ENCODE measurements around the gene PGAP3.
A peak's percentile ranks its signal among the peaks of the same experiment; 100 is the strongest.

PGAP3 gene

DNA sequence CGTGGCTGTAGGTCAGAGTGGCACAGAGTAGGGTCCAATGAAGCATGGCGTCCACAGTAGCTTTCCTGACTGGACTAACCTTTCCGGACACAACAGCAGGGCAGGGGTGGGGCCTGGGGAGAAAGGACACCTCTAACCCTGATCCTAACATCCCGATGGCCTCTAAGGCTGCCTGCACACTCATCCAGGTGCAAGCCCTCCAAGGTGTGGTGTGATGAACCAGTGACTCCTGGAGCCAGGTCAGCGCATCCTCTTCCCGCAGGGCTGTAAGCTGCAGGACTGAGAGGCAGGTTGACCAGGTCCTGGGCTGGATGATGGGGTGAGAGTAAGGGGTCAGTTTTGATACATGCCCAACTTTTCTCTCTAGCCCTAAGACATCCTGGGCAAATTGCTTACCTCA, 8.9 kb upstream of the PGAP3 start:
- no peak for DNase-seq

DNA sequence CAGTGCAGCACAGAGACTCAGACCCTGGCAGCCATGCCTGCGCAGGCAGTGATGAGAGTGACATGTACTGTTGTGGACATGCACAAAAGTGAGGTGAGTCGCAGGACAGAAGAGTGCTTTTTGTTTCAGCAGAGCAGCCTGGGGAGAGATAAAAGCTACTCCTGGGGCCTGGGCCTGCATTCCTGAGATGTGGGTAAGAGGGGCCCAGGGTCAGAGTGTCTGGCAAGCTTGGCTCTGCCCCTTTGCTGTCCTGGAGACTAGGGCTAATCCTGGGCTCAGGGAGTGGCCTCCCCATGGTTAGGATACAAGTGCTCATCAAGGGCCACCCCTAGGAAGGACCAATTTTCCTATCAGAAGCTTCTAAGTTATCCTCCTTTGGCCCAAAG, 7.2 kb upstream of the PGAP3 start:
- no peak for DNase-seq

DNA sequence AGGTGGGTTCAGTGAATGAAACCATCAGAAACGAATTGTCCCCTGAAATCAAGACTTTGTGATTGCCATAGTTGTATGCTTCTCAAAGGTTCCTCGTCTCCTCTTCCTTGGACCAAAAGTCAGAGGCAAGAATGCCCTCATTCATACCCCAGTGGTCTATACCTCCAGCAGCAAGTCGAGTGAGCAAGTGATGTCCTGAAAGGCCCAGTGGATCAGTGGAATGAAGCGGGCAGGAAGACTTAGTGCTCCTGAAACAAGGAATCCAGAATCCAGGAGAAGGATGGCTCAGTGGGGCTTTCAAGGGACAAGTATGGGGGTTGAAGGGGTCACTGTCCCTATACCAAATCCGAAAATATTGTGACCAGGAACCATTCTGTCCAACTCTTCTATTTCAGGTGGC, 6.7 kb upstream of the PGAP3 start:
- DNase-seq = no peak

DNA sequence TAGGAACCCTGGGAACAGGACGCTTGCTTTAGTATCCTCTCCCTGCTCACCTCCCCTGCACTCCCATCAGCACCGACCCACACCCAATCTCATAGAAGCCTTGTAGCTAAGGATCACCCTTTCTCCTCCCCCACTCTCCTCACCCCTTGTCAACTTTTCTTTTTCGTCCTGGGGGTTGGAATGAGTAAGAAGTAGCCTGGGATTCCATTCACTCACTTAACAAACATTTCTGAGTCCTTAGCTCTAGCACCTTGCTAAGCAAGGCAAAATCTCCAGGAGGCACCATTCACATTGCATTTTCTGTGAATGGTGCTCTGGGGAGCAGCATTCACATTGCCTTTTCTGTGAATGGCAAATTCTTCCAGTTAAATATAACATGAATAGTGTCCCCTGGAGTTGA, 1.1 kb upstream of the PGAP3 start:
- DNase-seq = no peak

DNA sequence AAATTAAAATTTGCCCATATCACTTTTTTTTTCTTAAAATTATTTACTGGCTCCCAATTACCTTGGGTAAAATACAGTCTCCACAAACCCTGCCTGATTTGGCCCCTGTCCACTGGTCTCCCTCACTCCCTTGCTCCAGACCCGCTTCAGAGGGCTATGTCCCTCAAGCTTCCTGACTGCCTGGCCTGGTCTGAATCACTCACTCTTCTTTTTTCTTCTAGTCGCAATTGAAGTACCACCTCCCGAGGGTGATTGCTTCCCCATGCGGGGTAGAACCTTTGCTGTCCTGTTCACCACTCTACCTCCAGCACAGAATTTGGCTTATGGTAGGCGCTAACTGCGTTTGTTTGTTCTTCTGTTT, 598 bp upstream of the PGAP3 start:
- DNase-seq = no peak

DNA sequence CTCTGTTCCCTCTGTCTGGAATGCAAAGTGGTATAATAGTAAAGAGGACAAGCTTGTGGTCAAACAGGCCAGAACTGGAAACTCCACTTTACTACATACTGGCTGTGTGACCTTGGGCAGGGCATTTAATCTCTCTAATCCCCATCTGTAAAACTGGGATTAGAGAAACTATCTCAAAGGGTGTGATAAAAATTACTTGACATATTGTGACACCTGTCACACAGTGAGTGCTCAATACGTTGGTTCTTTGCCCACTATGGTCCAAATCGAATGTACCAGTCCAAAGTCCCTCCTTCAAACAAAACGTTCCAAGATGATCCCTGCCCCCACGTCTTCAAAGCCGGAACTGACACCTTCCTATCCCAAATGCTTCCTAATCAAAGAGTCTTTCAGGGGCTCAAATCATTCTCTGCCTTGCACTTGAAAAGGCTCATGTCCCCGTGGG, 734 bp downstream of the PGAP3 start:
- DNase-seq = no peak

DNA sequence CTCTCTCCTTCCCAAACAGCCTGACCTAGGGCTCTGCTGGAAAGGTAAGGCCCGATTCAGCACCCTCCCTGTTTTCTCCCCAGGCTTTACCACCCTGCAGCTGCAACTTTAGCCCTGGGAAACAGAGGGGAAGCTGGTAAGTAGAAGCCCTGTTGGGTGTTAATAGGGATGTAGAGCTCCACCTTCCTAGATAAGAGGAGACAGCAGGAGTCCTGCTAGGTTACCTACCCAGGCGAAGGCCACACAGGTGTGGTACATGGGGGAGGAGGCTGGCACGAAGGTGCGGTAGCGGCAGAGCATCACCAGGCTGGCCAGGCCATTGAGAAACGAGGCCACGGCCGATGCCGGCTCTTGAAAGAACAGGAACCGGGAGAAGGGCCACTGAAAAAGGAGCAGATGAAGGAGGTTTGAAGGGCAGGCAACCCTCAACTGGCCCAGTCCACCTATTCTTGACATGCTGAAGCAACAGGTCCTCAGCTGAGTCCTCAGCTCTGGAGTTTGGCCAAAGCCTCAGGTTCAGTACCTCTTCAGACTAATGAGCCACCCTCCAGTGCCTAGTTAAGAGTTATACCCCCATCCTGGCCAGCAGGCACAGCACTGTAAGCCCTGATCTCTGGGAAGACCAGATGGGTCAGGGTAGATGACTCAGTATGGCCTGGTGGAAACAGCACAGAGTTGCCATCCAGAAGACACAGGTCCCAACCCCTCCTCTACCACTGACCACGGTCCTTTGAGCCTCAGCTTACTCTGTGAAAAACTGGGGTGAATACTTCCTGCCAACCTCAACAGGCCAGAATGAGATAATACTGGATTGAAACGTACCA, 3.3 kb downstream of the PGAP3 start:
- no peak for DNase-seq

DNA sequence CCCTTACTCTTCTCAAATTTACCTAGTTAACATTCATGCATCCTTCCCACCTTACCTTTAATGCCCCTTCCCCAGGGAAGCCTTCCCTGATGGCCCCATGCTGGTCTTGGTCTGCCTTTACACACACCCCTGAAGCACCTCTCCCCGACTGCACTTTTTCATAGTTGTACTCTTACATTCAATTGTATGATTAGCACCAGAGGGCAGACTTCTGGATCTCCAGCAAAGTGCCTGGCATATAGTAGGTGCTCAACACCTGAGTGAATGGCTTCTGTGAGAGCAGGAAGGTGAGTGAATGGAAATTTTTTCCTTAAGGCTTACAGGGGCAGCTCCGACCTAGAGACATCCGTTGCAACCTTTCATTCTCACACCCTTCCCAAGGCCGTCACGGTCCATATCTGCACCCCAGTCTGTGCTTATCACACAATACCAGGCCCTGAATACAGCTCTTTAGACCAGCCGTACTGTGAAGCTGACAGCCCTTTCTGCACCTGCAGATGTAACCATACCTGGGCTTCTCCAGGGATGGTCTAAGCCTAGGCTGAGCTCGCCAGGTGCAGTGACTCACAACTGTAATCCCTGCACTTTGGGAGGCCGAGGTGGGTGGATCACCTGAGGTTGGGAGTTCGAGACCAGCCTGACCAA, 4.4 kb downstream of the PGAP3 start:
- DNase-seq = no peak

DNA sequence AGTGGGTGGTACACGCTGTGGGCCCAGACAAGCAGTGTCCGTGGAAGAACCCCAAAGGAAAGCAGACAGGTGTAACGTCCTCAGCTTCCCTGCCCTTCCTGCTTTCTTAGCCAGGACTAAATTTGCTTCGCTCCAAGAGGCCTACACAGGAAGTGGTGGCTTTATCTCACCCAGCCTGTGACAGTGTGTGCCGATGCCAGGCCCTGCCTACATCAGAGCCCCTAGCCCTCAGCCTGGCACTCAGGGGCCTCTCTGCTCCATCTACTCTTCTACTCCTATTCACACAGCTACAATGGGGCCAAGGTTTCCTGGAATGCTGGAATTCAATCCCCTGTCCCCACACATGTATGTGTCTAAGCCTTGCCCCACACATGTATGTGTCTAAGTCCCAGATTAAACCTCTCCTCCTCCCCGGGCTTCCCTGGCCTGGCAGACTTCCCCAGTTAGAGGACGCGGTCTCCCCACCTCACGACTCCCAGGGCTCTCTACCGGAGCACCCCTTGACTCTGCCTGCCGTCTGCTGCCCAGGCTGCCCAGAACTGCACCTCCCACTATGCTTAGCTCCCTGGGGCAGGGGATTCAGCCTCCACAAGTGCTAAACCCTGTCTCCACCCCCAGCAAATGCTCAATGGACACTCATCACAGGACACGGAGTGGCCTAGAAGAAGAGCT, 8.2 kb downstream of the PGAP3 start:
- DNase-seq = peak; percentile 28

DNA sequence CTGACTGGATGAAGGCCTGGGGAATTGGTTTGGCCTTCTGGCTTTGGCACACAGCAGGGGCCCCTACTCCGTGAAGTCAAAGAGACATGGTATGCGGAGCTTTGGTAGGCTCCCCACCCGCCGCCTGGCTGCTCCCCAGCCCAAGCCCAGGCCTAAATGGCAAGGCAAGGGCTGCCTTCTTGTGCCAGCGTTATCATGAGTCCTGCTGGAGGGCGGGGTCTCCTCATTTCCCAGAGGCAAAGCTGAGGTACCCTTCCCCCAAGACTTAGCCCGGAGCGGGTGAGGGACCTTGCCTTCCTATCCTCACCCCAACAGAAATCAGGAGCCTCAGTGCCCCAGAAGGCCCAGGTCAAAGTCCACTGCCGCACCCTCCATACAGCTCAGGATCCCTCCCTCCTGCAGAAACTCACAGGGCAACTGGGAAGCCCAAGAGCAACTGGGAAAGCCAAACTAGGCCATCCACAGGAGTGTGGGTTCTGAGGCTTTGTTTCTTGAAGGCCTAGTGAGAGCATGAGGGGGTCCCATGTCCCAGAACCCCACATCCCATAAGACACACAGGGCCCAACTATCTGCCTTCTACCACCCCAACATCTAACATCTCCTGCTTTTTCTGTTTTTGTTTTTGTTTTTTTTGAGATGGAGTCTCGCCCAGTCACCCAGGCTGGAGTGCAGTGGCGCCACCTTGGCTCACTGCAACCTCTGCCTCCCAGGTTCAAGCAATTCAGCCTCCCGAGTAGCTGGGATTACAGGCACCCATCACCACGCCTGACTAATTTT, 9.3 kb downstream of the PGAP3 start:
- DNase-seq = no peak

DNA sequence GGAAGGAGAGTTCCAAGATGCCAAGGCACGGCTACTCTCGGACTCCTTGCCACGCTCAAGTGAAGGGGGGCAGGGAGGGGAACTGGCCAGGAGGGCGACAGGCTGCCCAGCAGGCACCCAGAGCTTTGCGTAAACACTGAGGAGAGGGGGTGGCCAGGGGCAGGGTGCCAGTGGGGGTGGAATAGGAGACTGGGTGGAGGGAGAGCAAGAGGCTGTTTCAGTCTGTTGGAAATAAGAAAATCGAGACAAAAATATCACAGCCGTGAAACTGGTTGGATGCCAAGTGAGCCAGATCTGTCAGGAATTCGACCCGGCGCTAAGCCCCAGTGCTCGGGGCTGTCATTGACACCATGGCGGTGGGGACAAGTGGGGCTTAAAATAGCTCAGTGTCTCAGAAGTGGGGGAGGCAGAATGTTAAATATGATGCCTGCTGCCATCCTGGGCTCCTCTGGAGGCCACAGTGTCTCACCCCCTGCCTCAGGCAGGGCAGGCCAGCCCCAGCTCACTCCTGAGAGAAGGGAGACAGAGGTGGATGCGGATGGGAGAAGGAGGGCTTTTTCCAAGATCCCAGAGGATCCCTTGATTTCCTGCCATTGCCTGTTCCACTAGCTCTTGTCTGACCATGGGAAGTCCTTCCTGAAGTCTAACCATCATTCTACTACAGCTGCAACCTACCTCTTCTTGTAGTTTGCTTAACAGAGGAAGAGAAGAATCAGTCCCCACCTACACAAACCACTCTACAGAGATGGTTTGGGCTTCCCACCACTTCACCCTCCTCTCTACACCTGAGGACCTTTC, 10.1 kb downstream of the PGAP3 start:
- no peak for DNase-seq

DNA sequence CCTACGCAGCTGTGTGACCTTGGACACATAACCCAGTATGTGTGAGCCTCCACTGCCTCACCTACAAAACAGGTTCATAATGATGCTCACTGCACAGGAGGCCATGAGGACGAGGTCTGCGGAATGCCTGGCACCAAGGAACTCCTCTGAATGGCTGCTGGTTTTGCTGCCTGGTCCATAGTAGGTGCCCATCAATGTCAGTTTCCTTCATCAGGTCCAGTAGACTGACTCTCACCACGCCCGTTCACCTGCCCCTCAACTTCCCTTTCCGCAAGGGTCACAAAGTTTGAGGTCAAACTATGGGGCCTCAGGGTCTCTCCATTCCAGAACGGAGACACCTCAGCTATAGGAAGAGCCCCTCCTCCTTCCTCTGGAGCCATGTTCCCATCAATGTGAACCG, 10.8 kb downstream of the PGAP3 start:
- DNase-seq = no peak

DNA sequence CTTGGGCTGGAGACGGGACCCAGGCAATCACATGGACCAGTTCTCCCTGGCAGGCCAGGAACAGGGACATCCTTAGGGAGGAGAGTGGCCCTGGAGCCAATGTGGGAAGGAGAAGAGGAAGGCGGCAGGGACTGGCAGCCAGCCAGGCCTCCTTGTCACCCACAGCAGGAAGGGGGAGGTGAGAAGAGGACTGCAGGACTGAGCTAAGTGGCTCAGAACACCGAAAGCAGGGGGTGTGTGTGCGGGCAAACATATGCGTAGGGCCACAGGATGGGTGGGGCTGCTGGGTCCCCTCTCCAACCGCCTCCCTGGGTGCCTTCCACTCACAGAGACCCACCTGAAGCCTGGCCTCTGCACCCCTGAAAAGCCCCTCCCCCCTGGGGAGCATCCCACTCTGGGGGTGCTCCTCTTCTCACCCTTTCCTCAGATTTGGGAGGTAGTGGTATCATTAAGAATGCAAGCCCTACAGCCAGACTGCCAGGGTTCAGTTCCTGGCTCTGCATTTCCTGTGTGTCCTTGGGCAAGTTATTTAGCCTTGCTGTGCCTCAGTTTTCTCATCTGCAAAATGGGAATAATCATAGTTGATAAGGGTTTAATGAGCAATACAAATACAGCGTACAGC, 11.5 kb downstream of the PGAP3 start:
- DNase-seq = peak; percentile 23

DNA sequence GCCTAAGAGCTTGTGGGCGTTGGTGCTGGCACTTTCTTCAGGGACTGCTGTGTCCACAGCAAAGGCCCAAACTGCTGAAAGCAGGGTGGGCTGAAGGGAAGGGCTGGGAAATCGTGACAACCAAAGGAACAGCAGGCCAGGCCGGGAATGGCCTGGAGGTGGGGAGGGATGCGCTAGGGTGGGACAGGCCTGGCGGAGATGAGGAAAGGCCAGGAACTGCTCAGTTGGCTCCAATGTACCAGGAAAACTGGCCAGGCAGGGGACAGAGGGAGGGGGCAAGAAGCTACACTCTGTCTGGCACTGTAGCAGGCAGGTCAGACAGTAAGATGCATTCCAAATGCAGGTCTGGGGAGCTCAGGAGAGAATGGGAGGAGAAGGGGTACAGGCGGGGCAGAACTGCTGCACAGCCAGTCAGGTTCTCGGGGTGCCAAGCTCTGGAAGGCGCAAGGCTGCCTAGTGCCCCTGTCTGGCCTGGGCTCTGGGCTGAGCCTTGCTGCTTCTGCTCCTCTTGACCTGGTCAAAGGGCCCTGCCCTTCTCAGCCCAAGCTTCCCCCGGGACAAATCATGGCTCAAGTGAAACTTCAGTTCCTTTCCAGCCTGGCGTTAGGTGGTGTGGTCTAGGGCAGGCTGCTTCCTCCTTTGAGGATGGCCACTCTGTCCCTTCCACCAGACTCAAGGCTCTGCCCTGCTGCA, 12.3 kb downstream of the PGAP3 start:
- DNase-seq = no peak

DNA sequence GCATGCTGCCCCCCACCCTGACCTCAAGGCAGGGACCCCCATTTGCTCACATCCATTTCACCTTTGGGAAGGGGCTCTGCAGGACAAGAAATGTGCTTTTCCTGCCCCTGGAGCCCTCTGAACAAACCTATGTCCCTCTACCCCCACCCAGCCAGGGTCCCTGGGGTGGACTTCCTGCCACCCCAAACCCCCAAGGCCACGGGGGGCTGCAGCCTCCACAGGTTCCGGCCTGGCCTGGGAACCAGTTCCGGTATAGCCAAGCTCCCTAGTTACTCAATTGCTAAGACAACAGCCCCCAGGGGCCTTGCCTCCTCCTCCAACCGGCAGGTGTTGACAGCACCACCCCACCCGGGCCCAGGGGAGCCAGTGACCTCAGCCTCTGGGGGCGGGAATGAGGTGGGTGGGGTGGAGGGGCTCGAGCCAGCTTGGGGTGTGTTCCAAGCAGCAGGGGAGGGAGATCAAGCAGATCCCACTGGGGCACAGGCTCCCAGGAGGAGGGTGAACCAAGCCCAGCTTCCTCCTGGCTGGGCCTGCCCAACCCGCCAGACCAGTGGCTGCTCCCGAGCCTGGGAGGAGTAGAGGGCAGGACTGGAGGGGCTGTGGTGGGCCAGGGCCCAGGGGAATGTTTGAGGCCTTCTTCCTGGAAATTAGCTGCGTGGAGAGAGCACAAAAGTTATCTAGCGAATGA, 13.0 kb downstream of the PGAP3 start:
- DNase-seq = no peak

DNA sequence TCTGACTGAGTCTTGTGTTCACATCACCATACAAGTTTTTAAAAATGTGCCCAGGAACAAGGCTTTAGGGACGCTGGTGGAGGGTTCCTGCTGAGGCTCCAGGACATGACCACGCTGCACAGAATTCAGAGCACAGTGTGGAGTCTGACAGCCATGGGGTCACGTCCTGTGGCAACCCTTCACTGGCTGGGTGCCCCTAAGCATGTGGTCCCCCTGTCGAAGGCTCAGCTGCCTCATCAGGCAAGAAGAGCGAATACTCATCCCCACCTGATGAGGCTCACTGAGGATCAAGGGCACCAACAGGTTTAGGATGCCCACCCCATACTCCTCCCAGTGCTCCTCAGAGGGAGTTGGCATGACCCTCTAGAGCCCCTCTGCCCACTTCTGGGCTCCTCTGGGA, 13.7 kb downstream of the PGAP3 start:
- no peak for DNase-seq

DNA sequence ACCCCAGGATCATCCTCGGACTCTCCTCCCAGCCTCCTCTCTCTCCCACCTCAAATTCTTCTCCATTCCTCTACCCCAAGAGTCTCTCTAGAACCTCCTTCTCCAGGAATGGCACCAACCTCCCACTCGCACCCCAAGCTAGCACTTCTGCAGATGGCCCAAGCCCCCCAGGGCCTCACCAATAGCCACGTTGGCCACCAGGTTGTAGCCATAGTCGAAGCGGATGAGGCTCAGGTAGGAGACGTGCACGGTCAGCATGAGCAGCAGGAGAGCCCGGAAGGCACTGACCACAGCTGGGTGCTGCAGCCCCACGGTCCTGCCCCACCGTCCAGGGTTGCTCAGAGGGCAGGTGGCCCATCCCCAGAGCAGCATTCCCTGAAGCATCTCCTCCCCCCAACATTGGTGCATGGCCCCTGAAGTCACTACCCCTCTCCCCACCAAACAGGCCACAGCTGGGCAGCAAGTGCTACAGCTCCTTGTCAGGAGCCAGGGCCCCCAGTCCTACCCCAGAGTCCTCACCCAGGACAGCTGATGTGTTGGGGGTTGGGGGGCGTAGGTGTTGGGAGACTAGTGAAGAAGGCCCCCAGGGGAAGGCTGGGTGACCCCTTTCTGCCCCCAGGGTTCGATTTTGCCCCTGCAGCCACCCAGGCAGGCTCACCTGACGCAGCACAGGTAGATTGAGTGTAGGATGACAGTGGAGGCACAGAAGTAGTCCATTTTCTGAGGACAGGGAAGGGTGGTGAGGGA, 14.3 kb downstream of the PGAP3 start:
- DNase-seq = no peak

DNA sequence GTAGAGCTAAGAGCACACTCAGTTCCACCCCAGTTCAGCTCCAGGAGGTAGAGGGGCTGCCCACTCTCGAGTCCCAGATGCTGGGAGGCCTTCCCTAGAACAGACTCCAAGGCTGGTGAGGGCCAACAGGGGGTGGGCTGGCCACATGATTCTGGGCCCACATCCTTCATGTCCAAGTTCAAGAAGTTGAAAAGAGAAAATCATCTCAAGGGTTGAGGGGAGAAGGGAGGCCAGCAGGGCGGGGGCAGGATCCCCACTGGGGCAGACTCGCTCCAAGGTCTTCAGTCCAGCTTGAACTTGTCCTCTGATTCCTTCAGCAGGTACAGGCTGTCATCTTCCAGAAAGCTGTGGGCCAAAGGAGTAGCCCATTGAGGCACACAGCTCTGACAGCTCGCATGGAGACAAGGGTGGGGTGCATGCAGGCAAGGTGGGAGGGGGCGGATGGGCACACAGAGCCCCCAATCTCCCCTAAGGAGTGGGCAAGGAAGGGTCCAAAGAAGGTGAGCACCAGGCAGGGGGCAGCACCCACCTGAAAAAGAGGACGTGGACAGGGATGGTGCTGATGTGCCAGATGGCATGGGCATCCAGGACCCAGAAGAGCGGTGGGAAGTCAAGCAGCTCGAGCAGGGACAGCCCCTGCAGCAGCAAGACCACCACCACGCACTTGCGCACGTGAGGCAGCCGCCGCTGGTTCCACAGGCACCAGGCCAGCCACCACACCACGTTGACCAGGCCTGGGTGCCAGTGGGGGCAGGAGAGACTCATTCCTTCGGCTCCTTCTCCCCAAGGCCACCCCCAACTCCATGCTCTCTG, 15.1 kb downstream of the PGAP3 start:
- no peak for DNase-seq

Data from stimulated activated CD4-positive, alpha-beta T cell treated with anti-CD3 and anti-CD28 coated beads, Interleukin-1b, Interleukin-23, amount 100 ng/mL, for 48 hours (primary cell).